K562 (cell line): ENCODE data around the gene TSGA10IP. TPM values are rescaled to one million over a fixed set of nuclear protein-coding genes. Genes with fewer than 3 reads are reported as not detected.

ENCODE experiments used
- ATAC-seq: fragments of 200-7000 bp; cut with Tn5 transposase; 3 replicates; pipeline ENCODE4 v1.9.1; 2020; ENCODE audit warnings: moderate library complexity
- BruUV-seq: library from RNA; stranded (reverse); fragments of 400-500 nt; replicated peaks from 2 replicates; lab custom pipeline; 2021; lab: Mats Ljungman, UMichigan
- CTCF ChIA-PET: fragments of 300-600 bp; formaldehyde crosslinking; extraction: SDS; loops from one replicate; lab custom pipeline; 2021; ENCODE audit warnings: low intra/inter-chr PET ratio; lab: Yijun Ruan, JAX
- POLR2A ChIA-PET: fragments of 300-600, 350-650 bp; sonication (Branson Sonifier 250); formaldehyde crosslinking; extraction: SDS; loops from one replicate; lab custom pipeline; 2021; ENCODE audit warnings: antibody characterized with exemption, inconsistent platforms; lab: Yijun Ruan, JAX
- DNase-seq, 4 experiments: peaks; one replicate each; pipeline versions ENCODE4 v3.0.0 to v3.0.0-alpha.2; 2011 to 2018; ENCODE audit warnings: low spot score in 3 of 4, mixed read lengths in 3 of 4; ENCODE audit errors: extremely low read depth in 1 of 4
- FAIRE-seq: peaks from 2 replicates; lab custom pipeline; 2011; peaks lifted over from hg19 to GRCh38; lab: Jason Lieb, UNC
- H2AFZ ChIP-seq: 2 replicates; pipeline ENCODE4 v1.6.0; 2011; ENCODE audit warnings: low read depth, low read length, control low read depth, inconsistent platforms
- H3K27ac ChIP-seq: fragments of 200-600 bp; 3 replicates; pipeline ENCODE4 v1.8.0; 2011; ENCODE audit warnings: low read depth, mild to moderate bottlenecking, control low read depth, inconsistent platforms, low read length, moderate library complexity, mixed read lengths; ENCODE audit errors: extremely low read depth
- H3K27me3 ChIP-seq, 2 experiments: fragments of 300-600 bp in 1 of 2; 2 replicates in 1 of 2; 3 replicates in 1 of 2; pipeline versions ENCODE4 v1.6.0 to v1.8.0; 2011; ENCODE audit warnings: inconsistent platforms in 2 of 2, low read length in 2 of 2, mild to moderate bottlenecking in 1 of 2, mixed read lengths in 1 of 2, moderate library complexity in 1 of 2; ENCODE audit not compliant: control insufficient read depth in 2 of 2, insufficient read depth in 2 of 2
- H3K36me3 ChIP-seq: fragments of 300-600 bp; 3 replicates; pipeline ENCODE4 v1.8.0; 2011; ENCODE audit warnings: mild to moderate bottlenecking, low read length, inconsistent platforms; ENCODE audit not compliant: control insufficient read depth, insufficient read depth
- H3K4me1 ChIP-seq, 2 experiments: fragments of 200-600 bp in 1 of 2; replicated peaks in 1 of 2; 2 replicates in 1 of 2; 3 replicates in 1 of 2; pipeline versions ENCODE4 v1.5.1 to v1.8.0; 2011; ENCODE audit warnings: inconsistent platforms in 2 of 2, low read length in 2 of 2, mild to moderate bottlenecking in 1 of 2, mixed read lengths in 1 of 2, moderate library complexity in 1 of 2; ENCODE audit not compliant: control insufficient read depth in 2 of 2, insufficient read depth in 2 of 2
- H3K4me2 ChIP-seq: 2 replicates; pipeline ENCODE4 v1.6.1; 2011; ENCODE audit warnings: low read length, control low read depth, inconsistent platforms, mixed read lengths; ENCODE audit not compliant: insufficient read depth
- H3K4me3 ChIP-seq: fragments of 200-600 bp; sonication (generic), shearing (Covaris generic); 2 replicates; pipeline ENCODE4 v1.5.1; 2016; ENCODE audit warnings: control low read depth, inconsistent platforms
- H3K79me2 ChIP-seq: fragments of 200-600 bp; 3 replicates; pipeline ENCODE4 v1.8.0; 2011; ENCODE audit warnings: low read length, inconsistent platforms; ENCODE audit not compliant: control insufficient read depth, insufficient read depth
- H3K9ac ChIP-seq, 2 experiments: 2 replicates each; pipeline versions ENCODE4 v1.6.0 to v1.6.1; 2011; ENCODE audit warnings: low read depth in 2 of 2, low read length in 2 of 2, control low read depth in 1 of 2, inconsistent platforms in 1 of 2, mild to moderate bottlenecking in 1 of 2, mixed read lengths in 1 of 2; ENCODE audit not compliant: insufficient read depth in 1 of 2
- H3K9me1 ChIP-seq: one replicate; pipeline ENCODE4 v1.6.0; 2011; ENCODE audit warnings: inconsistent platforms, mild to moderate bottlenecking, low read length, moderate library complexity; ENCODE audit not compliant: control insufficient read depth, insufficient read depth
- H3K9me3 ChIP-seq: replicated peaks from 2 replicates; pipeline ENCODE4 v1.5.1; 2011; ENCODE audit warnings: low read depth, low read length, inconsistent platforms; ENCODE audit not compliant: control insufficient read depth, insufficient read depth
- H4K20me1 ChIP-seq: replicated peaks from 2 replicates; pipeline ENCODE4 v1.6.1; 2011; ENCODE audit warnings: low read length, inconsistent platforms, mixed read lengths; ENCODE audit not compliant: control insufficient read depth, insufficient read depth
- CAMTA2 ChIP-seq: fragments of 250-450 bp; sonication (Bioruptor Pico); conservative IDR thresholded peaks from 2 replicates; pipeline ENCODE4 v1.5.1; 2022
- DNMT1 ChIP-seq: fragments of 450-650 bp; IDR thresholded peaks from 2 replicates; pipeline ENCODE4 v1.6.1; 2016; ENCODE audit warnings: antibody characterized with exemption, mild to moderate bottlenecking
- SMAD3 ChIP-seq: fragments of 450-650 bp; formaldehyde crosslinking; conservative IDR thresholded peaks from 2 replicates; pipeline ENCODE4 v1.4.0; 2020; ENCODE audit warnings: mild to moderate bottlenecking
- SRF ChIP-seq, 2 experiments: fragments of 250-450, 450-650 bp in 1 of 2; sonication (Bioruptor Pico) in 1 of 2; sonication (generic) in 1 of 2; formaldehyde crosslinking; IDR thresholded peaks; 2 replicates each; pipeline versions ENCODE4 v1.5.0 to v1.5.1; 2020 to 2022; ENCODE audit warnings: mild to moderate bottlenecking in 1 of 2, missing genetic modification reagents in 1 of 2
- ZNF165 ChIP-seq: fragments of 250-450 bp; sonication (Bioruptor Pico); IDR thresholded peaks from 2 replicates; pipeline ENCODE4 v1.4.0; 2020; ENCODE audit warnings: borderline replicate concordance
- WGBS: fragments of 100-300 bp; shearing (Covaris generic); methylation state at CpG from one replicate; pipeline ENCODE4 v1.1.6; 2016; ENCODE audit warnings: low coverage, mixed read lengths; ENCODE audit not compliant: insufficient coverage; ENCODE audit errors: missing lambda C conversion rate; 5-methylcytosine and 5-hydroxymethylcytosine counted together
- in situ Hi-C: fragments of 300-500 bp; cut with MboI; formaldehyde crosslinking; loops from 4 replicates; pipeline ENCODE4 v1.15.0; 2018; ENCODE audit warnings: inconsistent platforms, mixed read lengths
- intact Hi-C: fragments of 100-400 bp; cut with micrococcal nuclease; formaldehyde crosslinking; loops from 2 replicates; pipeline ENCODE4 v1.14.2; 2022
- polyA plus RNA-seq, 8 experiments: library from polyadenylated mRNA; depleted of rRNA in 4 of 8; stranded (reverse) in 5 of 8; unstranded in 3 of 8; fragments of >200 nt; fragmentation: Nextera tagmentation in 2 of 8; fragmentation: Illumina TruSeq in 1 of 8; extraction: Ambion mirVana in 2 of 8; extraction: Trizol in 1 of 8; gene quantifications; 2 replicates each; pipeline versions ENCODE4 v1.2.1 to v1.2.3, GENCODE V29; 2011 to 2014; ENCODE audit warnings: inconsistent platforms in 1 of 8, missing spikeins in 1 of 8
- total RNA-seq, 7 experiments: library from RNA; depleted of rRNA in 6 of 7; stranded (reverse); fragments of >200 nt in 6 of 7; fragmentation: Illumina TruSeq in 2 of 7; extraction: Trizol in 2 of 7; gene quantifications; 2 replicates each; pipeline versions ENCODE4 v1.2.1 to v1.2.3, GENCODE V29; 2011 to 2021; ENCODE audit warnings: low replicate concordance in 1 of 7
- TF ChIP-seq, protein P1 (sequence below): sonication (generic); formaldehyde crosslinking; IDR thresholded peaks from 2 replicates; pipeline ENCODE4 v1.8.1; 2023; ENCODE audit warnings: mild to moderate bottlenecking, missing genetic modification reagents
- TF ChIP-seq, protein P2 (sequence below): sonication (generic); formaldehyde crosslinking; IDR thresholded peaks from 2 replicates; pipeline ENCODE4 v1.8.1; 2022; ENCODE audit warnings: missing genetic modification reagents

The TSGA10IP gene
- total and polyA plus RNA-seq, 9 of the 15 experiments (the other 6 are each of a cell fraction or from before 2014, with no cell fraction given): not detected

DNA sequence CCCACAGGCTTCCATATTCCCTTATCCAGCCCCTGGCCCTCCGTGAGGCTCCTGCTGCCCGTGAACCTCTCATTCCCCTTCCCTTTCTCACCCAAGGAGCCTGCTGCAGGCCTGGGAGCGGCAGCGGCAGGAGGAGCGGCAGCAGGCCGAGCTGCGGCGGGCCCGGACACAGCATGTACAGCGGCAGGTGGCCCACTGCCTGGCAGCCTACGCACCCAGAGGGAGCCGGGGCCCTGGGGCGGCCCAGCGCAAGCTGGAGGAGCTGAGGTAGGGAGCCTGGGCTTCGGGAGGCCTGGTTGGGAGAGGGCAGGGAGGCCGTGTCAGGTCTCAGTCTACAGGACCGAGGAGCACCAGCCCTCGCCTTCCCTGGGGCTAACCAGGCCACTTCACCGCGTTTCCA is 8.2 kb downstream of the TSGA10IP start (continued):
- TF ChIP-seq ZNF165 (no peak), DNMT1 (no peak), SMAD3 (CRISPR knock-in tag) (no peak)
- TF ChIP-seq, all 486 proteins: peak for 0

DNA sequence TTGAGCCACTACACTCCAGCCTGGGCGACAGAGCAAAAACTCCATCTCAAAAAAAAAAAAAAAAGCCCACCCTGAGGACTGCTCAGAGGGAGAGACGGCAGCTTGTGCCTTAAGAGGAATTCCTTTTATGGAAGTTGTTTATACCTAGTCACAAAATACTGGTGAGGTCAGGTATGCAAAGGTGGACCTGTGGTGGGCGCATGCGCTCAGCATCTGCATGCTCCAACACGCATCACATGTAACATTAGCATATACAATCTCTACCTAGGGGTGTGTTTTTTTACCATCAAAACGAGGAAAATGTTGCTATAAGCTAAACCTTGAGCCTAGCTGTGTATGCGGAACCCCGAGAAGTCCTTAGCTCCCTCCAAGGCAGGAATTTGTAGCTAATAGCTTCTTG is 9.5 kb downstream of the TSGA10IP start:
- H3K79me2 ChIP-seq: no peaks in the 10 kb centered on the region
- ChIA-PET CTCF (no interaction called here), POLR2A (interaction anchor here (0.6 to 1.4 kb wide), 3 partner anchors 9 to 56 kb away, joined by 3 read pairs; no protein-coding TSS in a partner anchor)
- no peak overlapping the region for H3K4me2 ChIP-seq
- no peak overlapping the region for H3K9ac ChIP-seq
- ATAC-seq (no peak), FAIRE-seq (no peak), DNase-seq (no peak)
- H3K27ac ChIP-seq: no peak overlapping the region
- no peak for TF ChIP-seq CAMTA2 (CRISPR knock-in tag)
- no TSS peak for BruUV-seq
- no peaks in the 10 kb centered on the region for H3K36me3 ChIP-seq
- H4K20me1 ChIP-seq: no peaks in the 10 kb centered on the region
- H3K27me3 ChIP-seq: no peaks in the 10 kb centered on the region
- H3K4me1 ChIP-seq: peaks cover 0 to 16% of the 10 kb centered on the region in 2 experiments; a peak in 3 of 5 replicates
- H2AFZ ChIP-seq: no peak overlapping the region
- in situ Hi-C loops (no loop called here), intact Hi-C loops (no loop called here)
- no peaks in the 10 kb centered on the region for H3K9me3 ChIP-seq
- WGBS: 67% methylated on average over 7 of the region's 8 CpGs
- H3K4me3 ChIP-seq: no peak overlapping the region
- no peaks in the 10 kb centered on the region for H3K9me1 ChIP-seq

DNA sequence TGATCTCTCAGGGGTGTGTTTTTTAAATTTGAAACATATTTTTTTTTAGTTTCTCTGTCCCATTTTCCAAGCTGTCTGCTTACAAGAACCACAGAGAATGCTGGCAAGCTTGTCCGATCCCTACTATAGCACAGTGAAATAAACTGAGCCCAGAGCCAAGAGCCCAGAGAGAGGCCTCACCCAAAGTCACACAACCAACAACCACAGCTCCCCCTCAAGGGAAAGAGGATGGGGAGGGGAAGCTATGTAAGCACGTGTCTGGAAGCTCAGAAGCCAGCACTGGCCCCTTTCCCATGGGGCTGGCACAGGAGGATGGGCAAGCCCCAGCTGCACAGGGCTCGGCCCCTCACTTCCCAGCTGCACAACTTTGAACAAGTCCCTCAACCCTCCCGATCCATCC is 13.0 kb downstream of the TSGA10IP start:
- no peaks in the 10 kb centered on the region for H4K20me1 ChIP-seq
- H3K79me2 ChIP-seq: peaks cover 23% of the 10 kb centered on the region
- H3K4me3 ChIP-seq: no peak overlapping the region
- no peak overlapping the region for H2AFZ ChIP-seq
- WGBS: 59% methylated on average over 4 of the region's 4 CpGs
- peaks cover 3% of the 10 kb centered on the region for H3K9me1 ChIP-seq
- no peak overlapping the region for H3K27ac ChIP-seq
- FAIRE-seq (no peak), DNase-seq (no peak), ATAC-seq (no peak)
- peak overlapping the region in 1 of 2 experiments; percentile 37; a peak in 2 of 4 replicates for H3K9ac ChIP-seq
- BruUV-seq: no TSS peak
- ChIA-PET CTCF (no interaction called here), POLR2A (interaction anchor here (0.9 to 1.9 kb wide), 4 partner anchors 34 to 65 kb away, joined by 4 to 7 read pairs (median 5); partner anchors contain the start of gene FOSL1)
- intact Hi-C loops (no loop called here), in situ Hi-C loops (no loop called here)
- no peak for TF ChIP-seq SRF (CRISPR knock-in tag; IDR thresholded peaks at IDR 0.05)
- TF ChIP-seq, protein P1, sequence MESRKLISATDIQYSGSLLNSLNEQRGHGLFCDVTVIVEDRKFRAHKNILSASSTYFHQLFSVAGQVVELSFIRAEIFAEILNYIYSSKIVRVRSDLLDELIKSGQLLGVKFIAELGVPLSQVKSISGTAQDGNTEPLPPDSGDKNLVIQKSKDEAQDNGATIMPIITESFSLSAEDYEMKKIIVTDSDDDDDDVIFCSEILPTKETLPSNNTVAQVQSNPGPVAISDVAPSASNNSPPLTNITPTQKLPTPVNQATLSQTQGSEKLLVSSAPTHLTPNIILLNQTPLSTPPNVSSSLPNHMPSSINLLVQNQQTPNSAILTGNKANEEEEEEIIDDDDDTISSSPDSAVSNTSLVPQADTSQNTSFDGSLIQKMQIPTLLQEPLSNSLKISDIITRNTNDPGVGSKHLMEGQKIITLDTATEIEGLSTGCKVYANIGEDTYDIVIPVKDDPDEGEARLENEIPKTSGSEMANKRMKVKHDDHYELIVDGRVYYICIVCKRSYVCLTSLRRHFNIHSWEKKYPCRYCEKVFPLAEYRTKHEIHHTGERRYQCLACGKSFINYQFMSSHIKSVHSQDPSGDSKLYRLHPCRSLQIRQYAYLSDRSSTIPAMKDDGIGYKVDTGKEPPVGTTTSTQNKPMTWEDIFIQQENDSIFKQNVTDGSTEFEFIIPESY: no peak
- TF ChIP-seq, protein P2, sequence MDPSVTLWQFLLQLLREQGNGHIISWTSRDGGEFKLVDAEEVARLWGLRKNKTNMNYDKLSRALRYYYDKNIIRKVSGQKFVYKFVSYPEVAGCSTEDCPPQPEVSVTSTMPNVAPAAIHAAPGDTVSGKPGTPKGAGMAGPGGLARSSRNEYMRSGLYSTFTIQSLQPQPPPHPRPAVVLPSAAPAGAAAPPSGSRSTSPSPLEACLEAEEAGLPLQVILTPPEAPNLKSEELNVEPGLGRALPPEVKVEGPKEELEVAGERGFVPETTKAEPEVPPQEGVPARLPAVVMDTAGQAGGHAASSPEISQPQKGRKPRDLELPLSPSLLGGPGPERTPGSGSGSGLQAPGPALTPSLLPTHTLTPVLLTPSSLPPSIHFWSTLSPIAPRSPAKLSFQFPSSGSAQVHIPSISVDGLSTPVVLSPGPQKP (CRISPR knock-in tag): no peak
- peaks cover 8 to 32% of the 10 kb centered on the region in 2 experiments; a peak in 4 of 5 replicates for H3K4me1 ChIP-seq
- peaks cover 3% of the 10 kb centered on the region; the same call in 1 of the 3 replicates for H3K36me3 ChIP-seq
- H3K27me3 ChIP-seq: no peaks in the 10 kb centered on the region
- H3K4me2 ChIP-seq: no peak overlapping the region
- H3K9me3 ChIP-seq: no peaks in the 10 kb centered on the region
